GM11168 (cell line): ENCODE measurements around the gene BRPF3.

Experiments used
- in situ Hi-C: fragments of 300-500 bp; cut with MboI; formaldehyde crosslinking; loops from one replicate; pipeline ENCODE4 v1.12.0; 2022; ENCODE audit warnings: low sequenced_read_pairs; ENCODE audit not compliant: unreplicated experiment

The BRPF3 gene

DNA sequence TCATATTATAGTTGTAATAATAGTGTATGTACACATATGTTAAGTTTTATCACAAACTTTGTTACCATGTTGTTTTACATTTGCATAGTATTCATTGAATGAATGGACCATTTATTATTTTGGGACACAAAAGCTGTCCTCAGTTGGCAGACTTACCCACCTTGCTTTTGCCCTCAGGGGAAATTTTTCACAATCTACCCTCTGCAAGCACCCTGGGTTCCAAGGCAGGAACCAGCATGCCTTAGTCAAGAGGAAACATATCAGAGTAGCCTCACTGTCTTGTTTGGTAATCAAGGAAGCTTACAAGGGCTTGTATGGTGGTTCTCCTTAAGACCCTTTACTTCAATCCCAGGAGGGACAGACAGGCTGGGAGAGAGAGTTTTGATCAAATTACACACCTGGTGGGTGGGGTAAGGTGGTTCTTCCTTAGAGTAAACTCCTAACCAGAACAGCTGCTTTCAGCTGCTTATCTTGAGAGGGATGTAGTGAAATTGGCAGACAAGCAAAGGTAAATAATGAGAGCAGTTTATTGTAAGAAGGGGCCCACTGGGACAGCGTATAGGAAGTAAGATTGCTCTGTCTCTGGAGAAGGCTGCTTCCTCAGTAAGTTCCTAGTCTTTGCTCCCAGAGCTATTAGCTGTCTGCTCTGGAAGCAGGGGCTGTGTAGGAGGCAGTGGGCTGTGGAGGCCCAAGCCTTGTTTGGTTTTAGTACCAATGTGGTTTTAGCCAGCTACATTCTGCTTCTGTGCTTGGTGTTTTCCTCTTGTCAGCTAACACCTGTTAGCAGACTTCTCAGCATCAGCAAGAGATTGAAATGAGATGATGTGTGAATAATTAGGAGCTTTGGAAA, 31.1 kb downstream of the BRPF3 start:
- in situ Hi-C loops: no loop called here

DNA sequence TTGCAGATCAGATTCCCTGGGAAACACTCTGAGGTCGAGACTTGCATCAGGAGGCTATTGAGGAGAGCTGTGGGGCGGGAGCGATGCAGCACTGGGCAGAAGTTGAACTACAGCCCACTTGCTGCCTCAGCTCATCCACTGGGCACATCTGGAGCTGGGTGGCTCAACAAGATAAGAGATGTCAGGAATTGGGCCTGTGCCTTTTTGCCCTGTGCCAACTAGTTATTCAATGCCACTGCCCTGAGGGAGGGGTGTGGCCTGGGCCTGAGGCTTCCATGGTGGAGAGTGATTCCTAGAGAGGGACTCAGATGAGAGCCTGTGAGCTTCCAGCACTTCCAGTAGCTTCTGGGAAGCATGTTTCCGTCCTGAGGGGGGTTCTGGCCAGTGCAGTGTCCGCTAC, 32.7 kb downstream of the BRPF3 start:
- in situ Hi-C loops: no loop called here

DNA sequence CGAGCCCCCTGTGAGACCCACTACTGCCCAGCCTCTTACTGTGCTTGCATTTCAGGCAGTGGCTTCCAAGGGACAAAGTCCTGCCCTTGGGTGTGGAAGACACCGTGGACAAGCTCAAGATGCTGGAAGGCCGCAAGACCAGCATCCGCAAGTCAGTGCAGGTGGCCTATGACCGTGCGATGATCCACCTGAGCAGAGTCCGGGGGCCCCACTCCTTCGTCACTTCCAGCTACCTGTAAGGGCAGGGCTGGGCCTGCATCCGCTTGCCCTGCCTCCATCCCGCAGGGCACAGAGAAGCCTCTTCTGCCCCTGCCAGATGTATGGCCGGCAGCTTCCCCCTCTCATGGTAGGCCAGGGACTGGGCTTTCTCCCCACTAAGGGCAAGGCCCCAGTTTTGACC, 33.8 kb downstream of the BRPF3 start:
- in situ Hi-C loops: no loop called here

DNA sequence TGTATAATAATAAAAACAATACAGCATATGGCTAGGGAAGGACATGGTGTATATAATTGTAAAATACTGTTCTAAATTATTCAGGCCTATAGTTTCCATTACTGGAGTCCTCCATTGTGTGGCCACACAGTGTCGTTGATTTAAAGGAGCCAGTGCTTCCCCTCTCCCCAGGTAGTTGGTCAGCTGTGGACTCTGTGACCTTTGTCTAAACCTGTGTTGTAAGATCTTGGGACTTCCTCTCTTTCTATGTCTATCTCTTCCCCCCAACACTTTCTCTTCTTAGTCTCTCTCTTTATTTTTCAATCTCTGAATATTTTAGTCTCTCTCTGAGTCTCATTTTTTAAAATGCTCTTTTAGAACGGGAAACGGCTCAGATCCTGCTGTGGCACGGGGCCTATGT, 35.6 kb downstream of the BRPF3 start:
- in situ Hi-C loops: no loop called here

DNA sequence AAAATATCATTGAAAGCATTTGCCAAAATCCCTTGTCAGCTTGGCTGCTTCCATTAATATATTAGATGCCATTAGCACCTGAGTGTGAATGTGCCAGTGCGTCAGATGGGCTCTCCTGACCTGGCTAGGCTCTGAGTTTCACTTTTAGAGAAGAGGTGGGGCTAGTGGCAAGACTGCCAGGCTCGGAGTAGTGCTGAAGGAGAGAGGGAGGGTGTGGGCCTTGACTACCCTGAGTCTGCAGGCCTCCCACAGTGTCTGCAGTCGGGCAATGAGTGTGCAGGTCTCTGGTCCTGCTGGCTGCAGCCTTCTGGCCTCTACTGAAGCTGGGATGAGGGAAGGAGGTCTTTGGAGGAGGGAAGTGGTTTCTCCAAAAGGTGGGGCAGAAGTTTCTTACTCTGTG, 38.8 kb downstream of the BRPF3 start:
- in situ Hi-C loops: no loop called here

DNA sequence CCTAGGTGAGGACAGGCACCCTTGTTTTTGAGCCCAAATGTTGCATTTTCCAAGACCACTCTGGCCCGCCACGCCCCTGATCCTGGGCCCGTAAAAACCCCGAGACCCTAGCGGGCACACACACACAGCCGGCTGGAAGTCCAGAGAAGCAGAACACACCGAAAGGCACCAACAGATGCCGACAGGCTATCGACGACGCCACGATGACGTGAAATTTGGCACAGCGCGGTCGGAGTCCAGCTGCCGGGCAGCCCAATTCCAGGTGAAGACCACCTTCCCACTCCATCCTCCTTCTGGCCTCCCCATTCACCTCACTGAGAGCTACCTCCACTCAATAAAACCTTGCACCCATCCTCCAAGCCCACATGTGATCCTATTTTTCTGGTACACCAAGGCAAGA, 39.3 kb downstream of the BRPF3 start:
- in situ Hi-C loops: no loop called here

DNA sequence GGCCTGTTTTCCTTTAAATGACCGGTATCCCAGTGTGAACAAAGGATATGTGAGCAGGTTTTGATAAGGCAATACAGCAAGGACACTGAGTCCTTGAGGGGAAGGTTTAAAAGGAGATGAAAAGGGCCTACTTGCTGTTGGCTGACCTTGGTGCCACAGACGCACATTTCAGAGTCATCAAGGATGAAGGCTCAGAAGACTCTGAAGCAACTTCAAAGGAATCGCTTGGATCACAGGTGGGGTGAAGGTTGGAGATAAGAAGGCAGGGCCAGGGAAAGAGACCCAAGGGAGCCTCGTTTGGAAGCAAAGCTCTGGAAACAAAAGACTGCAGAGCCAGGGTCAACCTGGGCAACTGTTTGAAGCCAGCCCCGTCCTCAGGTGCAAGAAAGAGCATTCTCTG, 43.2 kb downstream of the BRPF3 start:
- in situ Hi-C loops: no loop called here

DNA sequence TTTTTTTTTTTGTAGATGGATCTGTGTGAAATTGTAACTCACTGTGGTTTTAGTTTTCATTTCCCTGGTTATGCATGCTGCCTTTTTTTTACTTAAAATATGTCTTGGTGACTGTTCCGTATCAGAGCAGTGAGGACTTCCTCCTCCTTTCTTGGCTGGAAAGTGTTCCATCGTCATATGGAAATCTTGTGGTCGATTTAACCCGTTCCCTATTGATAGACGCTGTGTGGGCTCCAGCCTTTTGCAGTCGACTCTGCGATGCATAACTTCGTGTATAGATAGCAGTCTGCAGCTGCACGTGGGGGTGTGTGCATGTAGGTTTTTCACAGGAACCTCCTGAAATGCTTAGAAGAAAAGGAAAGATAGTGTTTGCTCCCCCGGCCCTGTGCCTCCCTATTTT, 45.2 kb downstream of the BRPF3 start:
- in situ Hi-C loops: no loop called here

DNA sequence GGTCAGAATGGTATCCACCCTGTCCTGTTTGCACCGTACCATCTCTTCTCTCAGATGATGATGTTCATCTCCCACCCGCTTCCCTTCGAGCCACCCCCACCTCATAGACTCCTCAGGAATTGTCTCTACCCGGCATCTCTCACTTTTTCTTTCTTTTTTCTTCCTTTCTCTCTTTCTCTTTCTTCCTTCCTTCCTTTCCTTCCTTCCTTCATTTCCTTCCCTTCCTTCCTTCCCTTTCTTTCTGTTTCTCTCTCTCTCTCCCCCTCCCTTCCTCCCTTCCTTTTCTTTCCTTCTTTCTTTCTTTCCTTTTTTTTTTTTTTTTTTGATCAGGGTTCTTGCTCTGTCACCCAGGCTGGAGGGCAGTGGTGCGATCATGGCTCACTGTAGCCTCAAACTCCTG, 45.6 kb downstream of the BRPF3 start:
- in situ Hi-C loops: no loop called here

DNA sequence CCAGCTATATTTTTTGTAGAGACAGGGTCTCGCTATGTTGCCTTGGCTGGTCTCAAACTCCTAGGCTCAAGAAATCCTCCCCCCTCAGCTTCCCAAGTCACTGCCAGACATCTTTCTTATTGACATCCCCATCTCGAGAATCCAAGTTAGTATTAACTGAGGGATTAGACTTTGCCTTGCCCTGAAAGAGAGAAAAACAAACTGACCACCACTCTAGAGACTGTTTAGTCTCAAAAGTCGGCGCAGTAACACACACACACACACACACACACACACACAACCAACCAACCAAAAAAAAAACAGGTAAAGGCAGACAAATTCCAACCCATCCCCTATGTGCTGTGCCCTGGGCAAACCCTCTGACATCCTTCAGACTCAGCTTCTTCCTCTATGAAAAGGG, 46.1 kb downstream of the BRPF3 start:
- in situ Hi-C loops: no loop called here

DNA sequence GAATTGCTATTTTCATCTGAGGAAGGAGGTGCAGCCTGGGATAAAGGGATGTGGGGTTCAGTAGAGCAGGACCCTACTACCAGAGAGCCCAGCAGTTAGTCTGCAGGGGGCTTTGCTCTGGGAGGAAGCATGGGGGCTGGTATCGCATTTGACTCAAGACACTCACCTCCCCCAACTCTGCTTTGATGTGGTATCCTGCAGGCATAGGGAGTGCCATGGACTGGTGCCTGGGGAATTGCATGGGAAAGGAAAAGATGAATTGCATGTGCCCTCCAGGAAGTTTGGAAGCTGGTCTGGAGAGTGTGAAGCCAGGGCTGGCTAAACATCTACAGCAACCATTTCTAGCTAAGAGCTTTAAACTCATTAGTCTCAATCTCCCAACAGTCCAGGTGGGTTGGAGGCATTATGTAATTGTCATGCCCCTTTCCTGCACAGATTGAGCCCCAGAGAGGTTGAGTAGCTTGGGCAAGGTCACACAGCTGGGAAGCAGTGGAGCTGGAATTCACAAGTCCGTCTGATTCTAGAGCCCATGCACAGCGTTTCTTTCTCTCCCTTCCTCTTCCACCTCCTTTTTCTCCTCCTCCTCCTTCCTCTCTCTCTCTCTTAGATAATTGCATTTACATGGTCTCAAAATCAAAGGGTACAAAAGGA, 47.1 kb downstream of the BRPF3 start:
- in situ Hi-C loops: no loop called here

DNA sequence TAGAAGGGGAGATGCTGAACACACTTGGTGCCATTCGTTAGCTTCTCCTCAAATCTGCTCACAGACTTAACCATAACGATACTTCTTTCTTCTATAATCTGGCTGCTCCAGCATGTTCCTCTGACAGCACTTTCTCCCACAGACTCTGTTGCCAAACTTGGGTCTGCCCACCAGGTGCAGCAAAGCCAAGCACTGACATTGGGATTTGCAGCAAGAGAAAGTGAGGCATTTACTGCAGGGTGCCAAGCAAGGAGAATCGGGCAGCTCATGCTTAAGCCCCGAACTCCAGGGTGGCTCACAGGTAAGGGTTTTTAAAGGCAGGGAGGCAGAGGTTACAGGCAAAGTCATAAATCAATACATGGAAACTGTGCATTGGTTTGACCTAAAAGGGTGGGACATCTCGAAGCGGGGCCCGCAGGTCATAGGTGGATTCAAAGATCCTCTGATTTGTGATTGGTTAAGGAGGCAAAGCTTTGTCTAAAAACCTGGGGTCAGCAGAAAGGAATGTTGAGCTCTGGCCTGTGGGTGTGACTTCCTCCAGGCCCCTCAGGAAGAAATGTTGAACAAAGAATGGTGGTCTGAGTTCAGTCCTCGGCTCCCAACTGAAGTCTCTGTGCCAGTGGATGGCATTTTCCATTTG, 48.2 kb downstream of the BRPF3 start:
- in situ Hi-C loops: no loop called here

DNA sequence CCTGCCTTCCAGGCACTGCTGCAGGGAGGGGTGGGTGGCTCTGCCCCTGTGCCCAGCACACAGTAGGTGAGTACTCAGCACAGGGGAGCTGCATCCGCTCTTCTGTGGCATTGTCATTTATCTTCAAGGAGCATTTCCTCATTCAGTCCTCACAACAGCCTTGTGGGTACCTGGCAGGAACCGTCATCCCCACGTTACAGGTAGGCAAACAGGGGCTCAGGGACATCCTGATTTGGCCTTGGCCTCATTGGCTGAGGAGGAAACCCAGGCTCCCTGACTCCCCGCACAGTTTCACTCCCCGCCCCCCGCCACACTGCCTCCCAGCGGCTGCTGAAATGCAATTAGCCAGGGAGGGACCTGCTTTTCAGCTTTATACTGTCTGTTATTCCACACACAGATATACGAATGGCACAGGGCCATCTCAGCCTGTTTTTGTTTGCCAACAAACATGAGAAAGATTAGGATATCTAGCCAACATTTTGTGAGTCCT, 49.1 kb downstream of the BRPF3 start:
- in situ Hi-C loops: no loop called here

DNA sequence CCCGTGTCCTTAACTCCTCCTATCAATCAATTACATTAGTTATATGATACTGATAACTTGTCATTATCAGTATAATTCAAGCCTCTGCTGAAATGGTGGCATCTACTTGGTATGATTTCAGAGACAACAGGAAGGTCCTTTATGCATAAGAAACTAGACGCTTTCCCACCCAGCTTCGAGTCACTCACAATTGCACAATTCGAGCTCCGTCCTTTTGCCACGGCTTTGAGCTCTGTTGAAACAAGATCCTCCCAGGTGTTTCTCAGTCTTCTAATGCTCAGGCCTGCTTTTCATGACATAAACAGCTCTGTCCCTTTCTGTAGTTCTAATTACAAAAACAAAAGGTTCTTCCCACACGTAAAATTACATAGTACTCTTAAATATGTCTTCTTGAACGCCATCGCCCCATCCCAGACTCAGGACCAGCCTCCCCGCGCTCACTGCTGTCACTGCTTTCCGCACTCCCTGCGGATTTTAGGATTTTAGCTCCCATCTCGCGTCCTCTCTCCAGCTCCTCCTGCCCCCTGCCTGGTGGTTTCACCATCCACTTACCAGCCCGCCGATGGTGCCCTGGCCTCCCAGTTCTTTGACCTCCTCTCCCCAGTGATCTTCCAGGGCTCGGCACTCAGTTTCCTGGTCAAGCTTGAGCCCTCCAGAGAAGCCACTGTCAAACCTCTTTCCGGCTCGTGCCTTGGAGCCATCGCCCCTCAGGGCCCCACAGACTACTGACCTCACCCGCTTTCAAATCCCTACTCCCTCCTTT, 50.1 kb downstream of the BRPF3 start:
- in situ Hi-C loops: no loop called here

DNA sequence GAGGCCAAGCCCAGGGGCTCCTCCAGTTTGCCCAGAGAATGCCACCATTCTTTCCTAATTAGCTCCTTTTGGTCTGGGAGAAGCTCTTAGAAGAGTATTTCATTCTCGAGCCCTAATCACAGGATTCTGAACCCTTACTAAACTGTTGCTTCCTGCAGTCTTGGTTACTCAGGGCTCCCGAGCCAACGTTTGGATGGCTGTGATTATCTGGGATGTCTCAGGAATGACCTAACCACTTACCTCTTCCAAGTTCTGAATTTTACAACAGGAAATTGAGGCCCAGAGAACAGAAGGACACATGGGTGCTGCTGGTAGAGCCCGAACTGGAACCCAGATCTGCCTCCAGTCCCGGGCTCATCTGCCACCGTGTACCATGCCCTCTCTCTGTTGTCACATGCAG, 51.1 kb downstream of the BRPF3 start:
- in situ Hi-C loops: no loop called here

DNA sequence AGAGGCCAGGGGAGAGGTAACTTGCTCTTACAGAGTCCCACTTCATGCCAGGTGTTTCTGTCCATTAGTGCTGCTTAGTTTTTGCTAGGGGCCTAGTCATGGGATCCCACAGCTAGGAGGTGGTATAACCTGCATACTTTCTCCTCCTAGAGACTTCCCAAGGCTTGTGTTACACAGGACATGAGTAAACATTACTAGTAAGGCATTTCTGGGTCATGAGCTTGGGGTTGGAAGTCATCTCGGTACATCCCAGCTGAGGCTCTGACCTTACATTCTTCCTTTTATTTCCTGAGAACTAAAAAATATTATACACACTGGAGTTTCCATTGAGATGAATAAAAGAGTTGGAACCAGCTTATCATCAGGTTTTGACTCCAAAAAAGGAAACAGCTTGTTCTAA, 52.4 kb downstream of the BRPF3 start:
- in situ Hi-C loops: no loop called here

DNA sequence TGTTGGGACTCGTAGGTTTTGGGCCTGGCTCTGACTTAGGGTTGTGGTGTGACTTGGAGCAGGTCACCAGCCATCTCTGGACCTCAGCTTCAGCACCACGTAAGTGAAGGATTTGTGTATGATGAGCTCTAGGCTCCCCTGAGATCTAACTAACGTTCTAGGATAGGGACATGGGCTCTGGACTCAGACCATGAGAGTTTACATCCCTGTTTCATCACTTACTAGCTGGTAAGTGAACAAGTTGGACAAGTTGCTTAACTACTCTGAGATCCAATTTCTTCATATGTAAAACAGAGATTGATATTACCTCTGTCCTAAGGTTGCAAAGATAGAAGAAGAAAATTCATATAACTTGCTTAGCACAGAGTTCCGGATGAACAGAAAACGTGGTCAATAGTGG, 53.0 kb downstream of the BRPF3 start:
- in situ Hi-C loops: no loop called here

DNA sequence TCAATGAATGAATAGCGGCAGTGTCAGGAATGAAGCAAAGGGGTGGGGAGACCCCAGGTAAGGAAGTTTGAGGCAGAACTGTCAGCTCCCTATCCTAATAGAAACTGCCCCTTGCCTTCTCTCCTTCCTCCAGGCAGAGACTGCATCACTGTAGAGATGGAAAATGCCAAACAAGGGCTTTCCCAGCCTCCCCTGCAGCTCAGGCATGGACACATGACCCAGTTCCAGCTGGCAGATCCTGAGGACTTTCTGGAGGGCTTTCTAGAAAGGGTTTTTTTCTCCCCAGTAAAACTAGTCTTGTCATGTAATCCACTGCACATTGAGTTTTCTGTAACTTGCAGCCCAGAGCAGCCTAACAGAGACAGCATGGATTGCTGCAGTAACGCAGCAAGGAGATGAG, 55.5 kb downstream of the BRPF3 start:
- in situ Hi-C loops: no loop called here

DNA sequence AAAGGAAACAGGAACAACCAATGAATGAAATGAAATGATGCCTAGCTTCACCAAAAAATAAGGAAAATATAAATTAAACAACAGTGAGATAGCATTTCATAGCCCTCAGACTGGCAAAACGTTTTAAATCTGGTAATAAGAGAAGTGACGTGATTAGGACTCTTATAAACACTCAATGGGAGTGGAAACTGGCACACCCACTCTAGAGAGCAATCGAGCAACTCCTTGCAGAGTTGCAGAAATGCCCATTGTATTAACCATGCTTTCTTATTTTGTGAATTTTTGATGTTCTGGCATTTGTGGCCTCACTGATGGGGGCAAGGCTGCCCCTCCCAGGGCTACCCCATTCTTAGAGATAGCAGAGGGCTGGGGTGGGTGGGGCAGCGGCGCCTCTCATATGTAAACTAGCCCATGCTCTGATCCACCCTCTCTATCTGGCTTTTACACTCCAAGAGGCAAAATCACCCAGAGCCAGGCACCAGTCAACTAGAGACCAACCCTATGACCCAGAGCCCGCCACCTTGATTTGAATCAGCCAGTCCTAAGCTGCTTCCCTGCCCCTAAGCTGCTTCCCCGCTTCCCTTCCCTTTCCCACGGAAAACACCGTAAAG, 67.0 kb downstream of the BRPF3 start:
- in situ Hi-C loops: no loop called here

DNA sequence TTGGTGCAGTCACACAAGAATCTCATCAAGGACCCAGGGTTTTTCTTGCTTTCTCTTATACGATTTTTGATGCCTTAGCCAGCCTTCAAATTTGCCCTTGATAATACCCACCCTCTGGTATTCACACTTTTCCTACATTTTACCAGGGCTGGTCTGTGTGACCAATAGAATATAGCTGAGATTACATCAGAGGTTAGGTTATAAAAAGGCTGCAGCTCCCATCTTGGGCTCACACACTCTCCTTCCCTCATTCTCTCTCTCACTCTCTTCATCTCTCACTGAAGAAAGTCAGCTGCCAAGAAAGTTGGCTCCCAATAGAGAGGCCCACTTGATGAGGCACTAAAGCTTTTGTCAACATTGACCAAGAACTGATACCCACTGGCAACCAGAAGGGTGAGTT, 69.2 kb downstream of the BRPF3 start:
- in situ Hi-C loops: no loop called here
